ENCODE results near the gene SELENOP.

GRCh38 chr5:42840269-42840668, 28.6 kb upstream of the SELENOP start:
- TF ChIP-seq GATA2 (IDR thresholded peaks at IDR 0.05; ENCODE audit: low read depth, low read length) (no peak), GATA3 (IDR thresholded peaks at IDR 0.05; ENCODE audit: low read depth, low read length) (no peak)
